GM18517 (cell line): ENCODE data around the gene TCF3.
"Not testable (repeated sequence)": the region's sequence is repeated elsewhere in the genome, so short reads cannot be mapped to it uniquely, and the experiment has no call there.

Source experiments
- ATAC-seq: cut with Tn5 transposase; IDR thresholded peaks from one replicate; pipeline ENCODE4 v1.9.1; 2021; ENCODE audit warnings: mild to moderate bottlenecking, moderate library complexity; ENCODE audit not compliant: unreplicated experiment

TCF3 gene

GRCh38 chr19:1673645-1674292 is 21.4 kb upstream of the TCF3 start:
- no peak for ATAC-seq

- ATAC-seq: no peak
Measured at GRCh38 chr19:1672769-1673644, 20.6 kb upstream of the TCF3 start.

GRCh38 chr19:1672038-1672768 is 19.8 kb upstream of the TCF3 start:
- no peak for ATAC-seq

GRCh38 chr19:1671716-1672037 is 19.3 kb upstream of the TCF3 start:
- ATAC-seq: no peak

- ATAC-seq: not testable (repeated sequence)
Measured at GRCh38 chr19:1670747-1671146, 18.3 kb upstream of the TCF3 start.

GRCh38 chr19:1668486-1669270 is 16.3 kb upstream of the TCF3 start:
- ATAC-seq: no peak

GRCh38 chr19:1668048-1668485 is 15.7 kb upstream of the TCF3 start:
- ATAC-seq: no peak

GRCh38 chr19:1665565-1666047 is 13.2 kb upstream of the TCF3 start:
- ATAC-seq: no peak

- no peak for ATAC-seq
Measured at GRCh38 chr19:1663852-1664251, 11.4 kb upstream of the TCF3 start.

GRCh38 chr19:1663227-1663626 is 10.8 kb upstream of the TCF3 start:
- ATAC-seq: not testable (repeated sequence)

- no peak for ATAC-seq
Measured at GRCh38 chr19:1661995-1662394, 9.6 kb upstream of the TCF3 start.

GRCh38 chr19:1659084-1659427 is 6.6 kb upstream of the TCF3 start:
- ATAC-seq: no peak

- ATAC-seq: no peak
Measured at GRCh38 chr19:1658150-1659083, 6.0 kb upstream of the TCF3 start.

GRCh38 chr19:1657746-1658145 is 5.3 kb upstream of the TCF3 start:
- ATAC-seq: no peak

GRCh38 chr19:1656988-1657536 is 4.6 kb upstream of the TCF3 start:
- ATAC-seq: no peak

GRCh38 chr19:1655987-1656608 is 3.7 kb upstream of the TCF3 start:
- ATAC-seq: no peak

GRCh38 chr19:1655131-1655981 is 2.9 kb upstream of the TCF3 start:
- no peak for ATAC-seq

GRCh38 chr19:1654178-1654792 is 1.9 kb upstream of the TCF3 start:
- no peak for ATAC-seq
